ENCODE data around the gene PARD6B.
"Not testable (repeated sequence)": the region's sequence is repeated elsewhere in the genome, so short reads cannot be mapped to it uniquely, and the experiment has no call there.

Gene PARD6B, protein sequence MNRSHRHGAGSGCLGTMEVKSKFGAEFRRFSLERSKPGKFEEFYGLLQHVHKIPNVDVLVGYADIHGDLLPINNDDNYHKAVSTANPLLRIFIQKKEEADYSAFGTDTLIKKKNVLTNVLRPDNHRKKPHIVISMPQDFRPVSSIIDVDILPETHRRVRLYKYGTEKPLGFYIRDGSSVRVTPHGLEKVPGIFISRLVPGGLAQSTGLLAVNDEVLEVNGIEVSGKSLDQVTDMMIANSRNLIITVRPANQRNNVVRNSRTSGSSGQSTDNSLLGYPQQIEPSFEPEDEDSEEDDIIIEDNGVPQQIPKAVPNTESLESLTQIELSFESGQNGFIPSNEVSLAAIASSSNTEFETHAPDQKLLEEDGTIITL

DNA sequence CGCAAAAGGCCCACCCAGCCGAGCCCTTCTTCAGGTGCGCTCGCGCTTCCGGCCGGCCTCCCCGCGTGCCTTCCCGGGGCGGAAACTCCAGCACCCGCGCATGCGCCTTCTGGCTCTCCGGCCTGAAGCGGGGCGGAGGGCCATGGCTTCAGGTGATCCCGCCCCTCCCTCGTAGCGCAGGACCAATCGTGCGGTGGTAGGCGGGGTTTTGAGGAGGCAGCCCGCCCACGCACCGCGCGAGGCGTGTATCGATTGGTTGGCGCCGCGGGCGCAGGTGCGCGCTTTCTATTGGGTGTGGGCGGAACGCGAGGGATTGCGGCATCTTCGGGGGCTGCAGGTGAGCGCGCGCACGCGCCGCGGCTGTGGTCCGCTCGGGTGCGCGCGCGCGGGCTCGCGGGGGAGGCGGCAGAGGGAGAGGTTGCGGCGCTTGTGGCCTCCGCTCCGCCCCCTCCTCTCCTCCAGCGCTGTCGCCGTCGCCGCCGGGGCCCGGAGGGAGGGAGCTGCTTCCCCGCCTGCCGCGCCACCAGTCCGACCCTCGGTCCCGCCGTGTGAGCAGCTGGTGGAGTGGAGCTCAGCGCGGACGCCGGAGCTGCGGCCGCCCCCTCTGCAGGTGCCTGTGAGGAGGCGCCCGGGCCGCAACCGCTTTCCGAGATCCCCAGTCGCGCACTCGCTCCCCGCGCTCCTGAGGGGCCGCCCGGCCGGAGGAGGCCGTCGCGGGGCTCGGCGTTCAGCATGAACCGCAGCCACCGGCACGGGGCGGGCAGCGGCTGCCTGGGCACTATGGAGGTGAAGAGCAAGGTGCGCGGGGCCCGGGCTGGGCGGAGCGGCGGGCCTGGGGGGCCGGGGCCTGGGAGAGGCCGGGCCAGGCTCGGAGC lies at the start of gene PARD6B:
Gene PARD6B, plus strand, starts transcription at position 526 of the 875 bp plus-strand sequence. Its CDS starts 207 bp downstream, at position 733.
- peak; percentile 98 for DNase-seq (ENCODE audit: low spot score)

DNA sequence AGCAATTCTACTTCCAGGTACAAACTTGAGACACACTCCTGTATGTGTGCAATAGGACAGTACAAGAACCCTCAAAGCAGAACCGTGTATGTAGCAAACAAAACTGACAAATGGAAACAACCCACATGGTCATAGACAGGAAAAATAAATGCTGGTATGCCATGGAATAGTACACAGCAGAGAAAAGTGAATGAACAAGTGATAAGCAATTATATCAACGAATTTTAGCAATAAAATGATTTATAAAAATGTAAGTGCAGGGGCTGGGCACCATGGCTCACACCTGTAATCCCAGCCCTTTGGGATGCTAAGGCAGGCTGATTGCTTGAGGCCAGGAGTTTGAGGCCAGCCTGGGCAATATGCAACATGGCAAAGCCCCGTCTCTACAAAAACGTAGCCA lies 49.3 kb upstream of the PARD6B start:
- DNase-seq (ENCODE audit: low spot score), result no peak

DNA sequence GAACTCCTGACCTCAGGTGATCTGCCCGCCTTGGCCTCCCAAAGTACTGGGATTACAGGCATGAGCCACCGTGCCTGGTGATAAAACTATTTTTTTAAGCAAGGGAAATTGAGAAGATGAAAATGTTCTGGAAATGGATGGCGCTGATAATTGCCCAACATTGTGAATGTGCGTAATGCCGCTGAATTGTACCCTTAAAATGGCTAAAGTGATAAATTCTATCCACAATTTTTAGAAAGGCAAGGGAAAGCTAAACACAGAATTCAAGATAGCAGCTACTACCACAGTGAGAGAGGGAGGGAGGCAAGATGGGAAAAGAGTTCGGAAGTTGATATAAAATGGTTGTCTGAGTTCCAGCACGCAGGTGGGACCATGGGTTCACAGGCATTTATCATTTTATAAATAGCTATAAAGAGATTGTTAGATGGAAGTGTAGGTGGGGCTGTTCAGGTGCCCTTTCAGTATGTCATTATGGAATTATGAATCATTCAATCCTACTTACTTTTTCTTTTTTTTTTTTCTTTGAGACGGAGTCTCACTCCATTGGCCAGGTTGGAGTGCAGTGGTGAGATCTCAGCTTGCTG lies 48.3 kb upstream of the PARD6B start:
- no peak for DNase-seq (ENCODE audit: low spot score)

DNA sequence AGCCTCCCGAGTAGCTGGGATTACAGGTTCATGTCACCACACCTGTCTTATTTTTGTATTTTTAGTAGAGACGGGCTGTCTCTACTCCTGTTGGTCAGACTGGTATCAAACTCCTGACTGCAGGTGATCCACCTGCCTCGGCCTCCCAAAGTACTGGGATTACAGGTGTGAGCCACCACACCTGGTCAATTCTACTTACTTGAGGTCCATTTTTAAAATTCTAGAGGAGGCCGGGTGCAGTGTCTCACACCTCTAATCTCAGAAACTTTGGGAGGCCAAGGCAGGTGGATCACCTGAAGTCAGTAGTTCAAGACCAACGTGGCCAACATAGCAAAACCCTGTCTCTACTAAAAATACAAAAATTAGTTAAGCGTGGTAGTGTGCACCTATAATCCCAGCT lies 47.8 kb upstream of the PARD6B start:
- no peak for DNase-seq (ENCODE audit: low spot score)

DNA sequence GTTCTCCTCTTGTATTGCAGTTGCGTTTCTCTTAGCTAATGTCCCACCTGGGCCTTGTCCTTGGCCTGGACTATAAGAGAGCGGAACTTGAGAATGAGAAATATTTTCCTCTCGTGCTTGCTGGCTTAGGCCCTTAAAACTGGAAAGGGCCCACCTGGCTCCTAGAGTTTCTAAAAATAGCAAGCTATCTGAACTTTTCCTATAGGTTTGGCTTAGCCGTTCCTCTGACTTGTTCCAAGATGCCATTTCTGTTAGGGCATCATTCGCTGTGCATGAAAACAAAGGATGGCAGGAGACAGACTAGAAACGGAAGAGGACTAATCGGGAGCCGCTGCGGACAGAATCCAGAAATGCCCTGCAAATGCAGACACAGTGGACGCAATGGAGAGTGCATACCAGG lies 44.6 kb upstream of the PARD6B start:
- DNase-seq (ENCODE audit: low spot score), result no peak

DNA sequence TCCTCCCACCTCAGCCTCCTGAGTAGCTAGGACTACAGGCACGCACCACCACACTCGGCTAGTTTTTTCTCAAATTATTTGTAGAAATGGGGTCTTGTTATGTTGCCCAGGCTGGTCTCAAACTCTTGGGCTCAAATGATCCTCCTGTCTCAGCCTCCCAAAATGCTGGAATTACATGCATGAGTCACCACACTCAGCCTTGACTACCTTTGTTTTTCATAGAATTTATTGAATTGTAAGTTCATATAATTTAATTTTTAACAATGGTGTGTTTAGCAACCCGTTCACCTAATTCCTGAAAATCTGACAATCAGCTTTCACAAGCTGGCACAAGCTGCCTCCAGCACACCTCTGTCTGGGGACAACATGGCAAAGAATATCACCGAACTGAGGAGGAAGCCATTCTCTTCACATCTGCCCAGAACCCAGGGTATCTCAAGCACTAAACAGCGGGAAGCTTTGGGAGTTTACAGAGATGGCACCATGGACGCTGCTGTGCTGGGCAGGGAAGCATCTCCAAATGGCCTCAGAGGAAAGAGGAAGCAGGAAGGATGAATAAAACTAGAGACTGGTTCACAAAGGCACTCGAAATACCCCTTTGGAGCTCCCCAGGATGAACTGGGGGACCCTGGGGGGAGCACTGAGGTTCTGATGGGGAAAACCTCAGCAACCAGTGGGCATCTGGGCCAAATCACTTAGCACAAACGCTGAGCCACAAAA lies 43.0 kb upstream of the PARD6B start:
- DNase-seq (ENCODE audit: low spot score), result no peak

DNA sequence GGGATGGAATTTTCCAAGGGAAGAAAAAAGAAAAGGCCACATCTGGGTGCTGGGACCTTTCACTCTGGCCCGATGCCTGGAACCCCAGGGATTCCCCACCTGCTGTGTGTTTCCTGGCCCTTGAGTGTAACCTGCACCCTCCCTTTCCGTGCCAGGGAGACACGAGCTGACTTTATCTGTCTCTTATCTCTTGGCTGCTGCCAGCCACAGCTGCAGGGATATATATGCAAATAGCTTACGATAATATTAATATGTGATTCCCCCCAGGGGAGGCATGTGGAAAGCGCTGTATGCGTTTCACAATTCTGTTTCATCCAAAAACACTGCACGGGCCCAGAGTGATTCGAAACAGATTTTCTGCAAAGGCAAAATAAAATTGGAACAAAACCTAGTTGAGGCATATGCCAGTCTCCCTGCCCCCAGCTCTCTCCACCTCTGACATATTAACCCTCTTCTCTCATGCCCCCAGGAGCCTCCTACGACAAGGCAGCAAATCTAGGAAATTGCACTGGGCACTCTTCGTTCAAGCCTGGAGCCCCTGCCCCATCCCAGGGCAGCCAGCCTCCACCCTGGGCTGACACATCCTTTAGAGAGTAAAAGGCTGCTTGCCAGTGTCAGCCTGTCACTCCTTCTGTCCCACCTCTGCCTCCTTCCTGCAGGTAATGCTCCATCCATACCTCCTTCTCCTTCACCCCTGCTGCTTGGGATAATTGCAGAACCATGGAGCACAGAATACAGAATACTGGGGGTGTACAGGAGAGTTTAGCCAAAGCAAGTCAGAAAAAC lies 41.3 kb upstream of the PARD6B start:
- no peak for DNase-seq (ENCODE audit: low spot score)

- DNase-seq (ENCODE audit: low spot score), result peak; percentile 35
Measured at GRCh38 chr20:50690650-50691572, 40.5 kb upstream of the PARD6B start, which contains the start of gene RIPOR3. RIPOR3 (minus strand) TSS chr20:50691542; CDS start chr20:50691128, 414 bp downstream.

DNA sequence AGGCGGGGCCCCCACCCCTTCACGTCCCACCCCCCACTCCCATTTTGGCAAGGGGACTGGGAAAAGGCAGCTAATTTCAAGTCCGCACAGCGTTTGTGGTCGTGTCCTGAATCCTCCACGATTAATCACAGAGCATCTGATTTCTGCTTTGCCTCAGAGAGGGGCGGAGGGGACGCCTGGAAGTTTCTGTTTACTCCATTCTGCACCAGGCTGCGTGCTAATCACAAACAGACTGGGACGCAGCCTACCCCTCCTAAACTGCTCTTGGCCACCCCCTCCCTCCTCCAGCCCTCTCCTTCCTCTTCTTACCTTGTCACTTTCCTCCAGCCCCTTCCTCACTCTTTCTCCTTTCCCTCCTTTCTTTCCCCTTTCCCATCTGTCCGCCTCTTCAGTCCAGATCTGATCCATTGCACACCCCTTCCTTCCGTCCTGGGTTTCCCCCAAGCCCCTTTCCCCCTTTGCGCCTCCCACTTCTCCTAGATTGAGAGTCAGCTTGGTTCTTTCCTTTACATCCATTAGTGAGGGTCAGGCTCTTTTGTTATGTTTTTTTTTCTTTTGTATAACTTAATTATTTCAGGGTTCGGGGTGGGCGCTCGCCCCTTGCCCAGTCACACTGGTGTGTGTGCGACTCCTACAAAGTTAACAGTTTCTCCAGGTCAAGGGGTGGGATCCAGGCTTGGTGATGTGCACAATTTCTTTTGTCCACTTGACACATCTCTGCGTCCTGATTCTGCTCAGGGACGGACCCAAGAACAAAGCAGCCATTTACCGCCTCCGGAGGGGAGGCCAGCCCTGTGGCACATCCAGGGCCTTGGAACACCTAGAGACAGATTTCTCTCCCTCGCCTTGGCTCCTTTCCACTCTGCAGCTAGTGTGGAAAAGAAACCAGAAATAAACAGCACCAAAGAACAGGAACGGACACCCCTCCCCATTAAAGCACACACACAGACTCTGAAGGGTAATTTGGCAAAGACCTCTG lies 39.5 kb upstream of the PARD6B start:
- DNase-seq (ENCODE audit: low spot score), result peak; percentile 42

DNA sequence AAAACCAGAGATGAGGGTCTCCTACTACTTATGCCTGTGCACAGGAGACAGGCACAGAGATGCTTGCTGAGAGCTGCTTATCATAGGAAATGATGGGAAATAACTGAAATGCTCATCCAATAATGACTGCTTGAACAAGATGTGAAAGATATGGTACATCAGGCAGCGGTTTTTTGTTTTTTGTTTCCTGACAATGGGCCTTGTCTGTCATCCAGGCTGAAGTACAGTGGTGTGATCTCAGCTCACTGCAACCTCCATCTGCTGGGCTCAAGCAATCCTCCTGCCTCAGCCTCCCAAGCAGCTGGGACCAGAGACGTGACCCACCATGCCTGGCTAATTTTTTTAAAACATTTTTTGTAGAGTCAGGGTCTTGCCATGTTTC lies 38.8 kb upstream of the PARD6B start:
- no peak for DNase-seq (ENCODE audit: low spot score)

- DNase-seq (ENCODE audit: low spot score), result no peak
Measured at GRCh38 chr20:50693001-50693400, 38.4 kb upstream of the PARD6B start.

DNA sequence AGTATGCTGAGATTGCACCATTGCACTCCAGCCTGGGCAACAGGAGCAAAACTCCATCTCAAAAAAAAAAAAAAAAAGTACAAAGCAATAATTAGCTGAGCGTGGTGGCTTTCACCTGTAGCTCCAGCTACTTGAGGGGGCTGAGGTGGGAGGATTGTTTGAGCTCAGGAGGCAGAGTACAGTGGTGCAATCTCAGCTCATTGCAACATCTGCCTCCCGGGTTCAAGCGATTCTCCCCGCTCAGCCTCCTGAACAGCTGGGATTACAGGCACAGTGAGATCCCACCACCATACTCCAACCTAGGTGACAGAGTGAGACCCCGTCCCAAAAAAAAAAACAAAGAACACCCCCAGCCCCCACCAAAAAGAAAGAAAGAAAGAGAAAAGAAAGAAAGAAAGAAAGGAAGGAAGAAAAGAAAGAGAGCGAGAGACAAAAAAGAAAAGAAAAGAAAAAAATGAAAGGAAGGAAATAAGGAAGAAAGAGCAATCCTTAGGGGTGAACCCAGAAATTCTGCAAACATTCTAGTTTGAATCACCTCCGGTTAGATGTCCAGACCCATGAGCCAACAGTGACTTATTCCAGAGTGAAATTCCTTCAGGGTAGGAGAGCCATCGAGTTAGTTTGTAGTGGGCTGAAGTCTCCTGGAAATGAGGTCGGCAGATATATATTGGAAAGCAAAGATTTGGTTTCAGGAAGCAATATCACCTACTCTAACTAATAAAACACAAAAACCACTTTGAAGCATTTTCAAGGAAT lies 36.8 kb upstream of the PARD6B start:
- DNase-seq (ENCODE audit: low spot score), result no peak

DNA sequence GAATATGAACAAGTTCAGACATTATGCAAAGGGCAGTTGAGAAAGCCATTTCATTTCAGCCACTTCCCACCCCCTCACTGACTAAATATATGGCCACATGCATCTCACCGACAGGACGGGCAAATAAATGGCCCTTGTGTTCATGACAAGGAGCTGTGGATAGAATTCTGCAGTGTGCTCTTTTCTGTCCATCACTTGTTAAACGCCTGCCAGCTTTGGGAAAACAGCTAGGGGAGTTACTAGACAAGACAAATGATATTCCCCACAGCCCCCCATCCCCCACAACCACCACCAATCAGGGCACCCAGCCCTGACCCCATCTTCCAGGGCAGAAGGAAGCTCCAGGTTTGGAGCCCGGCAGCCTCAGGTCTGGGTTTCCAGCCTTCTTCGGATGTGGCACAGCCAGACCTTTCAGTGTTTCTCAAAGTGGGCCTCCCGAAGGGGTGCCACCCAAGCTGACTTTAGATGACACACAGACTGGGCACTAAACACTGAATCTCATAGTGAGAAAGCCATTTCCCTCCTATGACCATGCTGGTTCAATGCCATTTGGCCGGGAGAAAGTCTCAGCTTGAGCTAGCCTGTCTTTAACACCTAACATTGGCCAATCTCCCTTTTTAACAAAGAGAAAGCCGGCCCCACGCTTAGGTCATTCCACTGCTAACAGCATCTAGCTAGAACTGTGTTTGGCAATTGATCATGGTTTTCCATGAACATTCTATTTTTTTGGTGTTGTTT lies 36.1 kb upstream of the PARD6B start:
- no peak for DNase-seq (ENCODE audit: low spot score)

DNA sequence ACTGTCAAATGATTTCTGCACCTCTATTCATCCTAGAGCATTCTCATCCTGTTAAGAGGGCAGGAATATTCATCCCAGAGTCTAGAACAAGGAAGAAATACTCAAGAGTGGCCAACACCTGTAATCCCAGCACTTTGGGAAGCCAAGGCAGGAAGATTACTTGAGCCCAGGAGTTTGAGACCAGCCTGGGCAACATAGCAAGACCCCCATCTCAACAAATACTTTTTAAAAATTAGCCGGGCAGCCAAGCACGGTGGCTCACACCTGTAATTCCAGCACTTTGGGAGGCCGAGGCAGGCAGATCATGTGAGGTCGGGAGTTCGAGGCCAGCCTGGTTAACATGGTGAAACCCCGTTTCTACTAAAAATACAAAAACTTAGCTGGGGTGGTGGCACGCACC lies 33.1 kb upstream of the PARD6B start:
- DNase-seq (ENCODE audit: low spot score), result not testable (repeated sequence)

- DNase-seq (ENCODE audit: low spot score), result no peak
Measured at GRCh38 chr20:50699688-50700087, 31.7 kb upstream of the PARD6B start.

GRCh38 chr20:50701041-50701963 lies 30.1 kb upstream of the PARD6B start:
- no peak for DNase-seq (ENCODE audit: low spot score)

All from iPS-NIHi11 (cell line).